Panc1 (cell line): ENCODE results near the gene CADM1. TPM values are rescaled to one million over a fixed set of nuclear protein-coding genes. Genes with fewer than 3 reads are reported as not detected.

ENCODE experiments used
- ATAC-seq: fragments of 200-7000 bp; cut with Tn5 transposase; 2 replicates; pipeline ENCODE4 v1.9.1; 2020; ENCODE audit warnings: mild to moderate bottlenecking, moderate library complexity
- BruUV-seq: library from RNA; stranded (reverse); fragments of 400-500 nt; replicated peaks from 2 replicates; lab custom pipeline; 2021; lab: Mats Ljungman, UMichigan
- CTCF ChIA-PET: fragments of 300-600 bp; sonication (Branson Sonifier 250); formaldehyde crosslinking; loops from one replicate; lab custom pipeline; 2022; ENCODE audit warnings: antibody characterized with exemption; lab: Charles Lee
- POLR2A ChIA-PET: fragments of 300-600 bp; sonication (Branson Sonifier 250); formaldehyde crosslinking; loops from one replicate; lab custom pipeline; 2022; ENCODE audit warnings: antibody characterized with exemption; lab: Charles Lee
- DNase-seq: peaks from one replicate; pipeline ENCODE4 v3.0.0-alpha.2; 2010; ENCODE audit warnings: low read depth, low spot score
- H3K27ac ChIP-seq: 2 replicates; pipeline ENCODE4 v1.5.1; 2011; ENCODE audit warnings: mild to moderate bottlenecking, low read length, inconsistent platforms
- H3K27me3 ChIP-seq: fragments of 200-500 bp; sonication (Bioruptor generic); 2 replicates; pipeline ENCODE4 v1.6.0; 2014; ENCODE audit warnings: low read length, inconsistent platforms; ENCODE audit not compliant: control insufficient read depth, insufficient read depth
- H3K36me3 ChIP-seq: fragments of 200-500 bp; sonication (Bioruptor generic); 2 replicates; pipeline ENCODE4 v1.5.1; 2014; ENCODE audit warnings: inconsistent platforms, mild to moderate bottlenecking, low read length, moderate library complexity; ENCODE audit not compliant: control insufficient read depth, insufficient read depth
- H3K4me1 ChIP-seq: 2 replicates; pipeline ENCODE4 v1.5.1; 2011; ENCODE audit warnings: inconsistent platforms, mild to moderate bottlenecking, low read length, moderate library complexity; ENCODE audit not compliant: control insufficient read depth, insufficient read depth
- H3K4me3 ChIP-seq, 2 experiments: 2 replicates each; pipeline ENCODE4 v1.5.1; 2011 to 2012; ENCODE audit warnings: low read depth in 2 of 2, low read length in 2 of 2, mild to moderate bottlenecking in 2 of 2, inconsistent platforms in 1 of 2, moderate library complexity in 1 of 2
- H3K9me3 ChIP-seq: fragments of 200-500 bp; sonication (Bioruptor generic); 2 replicates; pipeline ENCODE4 v1.5.1; 2014; ENCODE audit warnings: low read depth, mild to moderate bottlenecking, inconsistent platforms, low read length, moderate library complexity; ENCODE audit not compliant: control insufficient read depth, insufficient read depth
- CTCF ChIP-seq: fragments of 450-650 bp; IDR thresholded peaks from 2 replicates; pipeline ENCODE4 v1.5.1; 2017; ENCODE audit warnings: mild to moderate bottlenecking
- POLR2AphosphoS5 ChIP-seq: IDR thresholded peaks from 2 replicates; pipeline ENCODE4 v1.6.1; 2012; ENCODE audit warnings: mild to moderate bottlenecking, low read depth, low read length, moderate library complexity
- REST ChIP-seq, 2 experiments: IDR thresholded peaks; 2 replicates each; pipeline ENCODE4 v1.6.1; 2011 to 2012; ENCODE audit warnings: low read depth in 2 of 2, control low read depth in 1 of 2, low read length in 1 of 2, mild to moderate bottlenecking in 1 of 2, moderate library complexity in 1 of 2; ENCODE audit not compliant: insufficient read depth in 1 of 2
- SIN3A ChIP-seq: IDR thresholded peaks from 2 replicates; pipeline ENCODE4 v1.6.1; 2012; ENCODE audit warnings: low read depth, mild to moderate bottlenecking, low read length, moderate library complexity, borderline replicate concordance; ENCODE audit not compliant: insufficient read depth
- TCF7L2 ChIP-seq: IDR thresholded peaks from 2 replicates; pipeline ENCODE4 v1.6.1; 2011; ENCODE audit warnings: mild to moderate bottlenecking, low read depth, low read length, inconsistent platforms
- in situ Hi-C: cut with HindIII; loops from 2 replicates; pipeline ENCODE4 v1.10.0; 2016; ENCODE audit warnings: low sequenced_read_pairs, low pct_unique_long_range_greater_than_20kb
- intact Hi-C: fragments of 100-400 bp; cut with micrococcal nuclease; formaldehyde crosslinking; loops from one replicate; pipeline ENCODE4 v1.10.0; 2022; ENCODE audit not compliant: unreplicated experiment
- total RNA-seq: library from RNA; stranded (reverse); gene quantifications from one replicate; pipeline ENCODE4 v1.2.1, GENCODE V29; 2021; ENCODE audit not compliant: unreplicated experiment

Gene CADM1
- total RNA-seq, 1 experiment from 2014 or later = 3.9 TPM

GRCh38 chr11:115407496-115407895 is 96.7 kb downstream of the CADM1 start:
- Histone ChIP-seq H3K36me3 (no peaks in the 10 kb centered on the region), H3K27me3 (no peaks in the 10 kb centered on the region), H3K27ac (no peak overlapping the region), H3K4me3 (no peak overlapping the region), H3K4me1 (no peaks in the 10 kb centered on the region), H3K9me3 (no peaks in the 10 kb centered on the region)
- TF ChIP-seq TCF7L2 = no peak
- no peak for TF ChIP-seq SIN3A
- TF ChIP-seq POLR2AphosphoS5 = no peak
- no peak for TF ChIP-seq REST (IDR thresholded peaks at IDR 0.05; ENCODE audit: insufficient read depth in 1 of 2, low read depth in 2 of 2, low read length in 1 of 2)
- no peak for TF ChIP-seq CTCF
- no TSS peak for BruUV-seq
- ChIA-PET POLR2A (interaction anchor here (0.7 kb wide), 1 partner anchor 1110 kb away, joined by 15 read pairs; no protein-coding TSS in a partner anchor), CTCF (no interaction called here)
- no peak for DNase-seq
- no peak for ATAC-seq
- in situ Hi-C loops (no loop called here), intact Hi-C loops (no loop called here)

DNA sequence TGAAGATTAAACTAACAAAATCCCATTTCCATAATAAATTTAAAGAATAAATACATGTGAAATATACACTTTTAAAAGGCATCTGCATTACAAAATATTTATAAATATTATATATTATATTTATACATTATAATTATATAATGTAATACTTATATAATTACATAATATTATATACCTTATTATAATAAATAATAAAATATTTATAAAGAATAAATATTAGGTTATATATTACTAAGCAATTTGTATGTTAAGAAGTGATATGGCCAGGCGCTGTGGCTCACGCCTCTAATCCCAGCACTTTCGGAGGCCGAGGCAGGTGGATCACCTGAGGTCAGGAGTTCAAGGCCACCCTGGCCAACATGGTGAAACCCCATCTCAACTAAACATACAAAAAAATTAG is 97.8 kb downstream of the CADM1 start:
- TF ChIP-seq SIN3A (no peak), TCF7L2 (no peak), POLR2AphosphoS5 (no peak)
- ChIA-PET POLR2A (no interaction called here), CTCF (no interaction called here)
- ATAC-seq (no peak), DNase-seq (no peak)
- no peaks in the 10 kb centered on the region for H3K9me3 ChIP-seq
- H3K4me1 ChIP-seq = no peaks in the 10 kb centered on the region
- no peak overlapping the region for H3K27ac ChIP-seq
- in situ Hi-C loops = no loop called here
- H3K36me3 ChIP-seq = no peaks in the 10 kb centered on the region
- no peak overlapping the region for H3K4me3 ChIP-seq
- BruUV-seq = no TSS peak
- H3K27me3 ChIP-seq = no peaks in the 10 kb centered on the region
- intact Hi-C loops = no loop called here

DNA sequence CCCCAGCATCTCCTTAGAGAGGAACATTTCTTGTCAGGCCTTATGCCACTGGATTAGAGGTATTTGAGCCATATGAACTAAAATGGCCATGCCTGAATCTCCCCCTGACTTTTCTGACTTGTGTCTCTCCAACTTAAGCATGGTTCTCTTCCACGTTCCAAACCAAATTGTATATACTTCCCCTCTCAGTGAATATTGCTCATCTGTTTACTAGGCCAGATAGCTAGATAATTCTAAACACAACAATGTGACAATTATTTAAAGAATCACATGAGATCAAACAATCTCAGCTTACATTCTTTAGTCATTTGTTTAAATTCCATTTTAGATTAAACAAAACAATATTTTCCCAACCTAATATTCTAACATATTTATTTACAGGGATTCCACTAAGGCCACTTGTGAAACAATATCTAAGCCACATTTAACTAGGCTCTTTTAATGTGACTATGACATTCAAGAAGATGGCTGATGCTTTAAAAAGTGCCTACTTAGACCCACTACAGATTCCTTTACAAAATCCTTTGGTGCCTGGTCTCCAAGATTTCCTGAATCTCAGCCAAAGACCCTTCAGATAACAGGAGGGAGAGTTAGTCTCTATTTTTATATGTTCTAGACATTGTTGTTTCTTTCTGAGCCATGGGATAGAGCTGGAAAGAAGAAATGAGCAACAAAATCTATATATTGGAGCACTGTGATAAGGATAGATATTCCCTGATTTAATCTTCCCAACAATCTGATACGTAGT is 105.7 kb downstream of the CADM1 start:
- ChIA-PET CTCF (no interaction called here), POLR2A (no interaction called here)
- BruUV-seq = no TSS peak
- Histone ChIP-seq H3K27me3 (no peaks in the 10 kb centered on the region), H3K36me3 (no peaks in the 10 kb centered on the region), H3K4me1 (no peaks in the 10 kb centered on the region), H3K27ac (no peak overlapping the region), H3K4me3 (no peak overlapping the region), H3K9me3 (no peaks in the 10 kb centered on the region)
- no peak for DNase-seq
- TF ChIP-seq CTCF (no peak), TCF7L2 (no peak), SIN3A (no peak)
- intact Hi-C loops (no loop called here), in situ Hi-C loops (no loop called here)
- no peak for ATAC-seq
